ENCODE results near the gene ZXDC.

Gene ZXDC

GRCh38 chr3:126424039-126424717 lies 51.5 kb downstream of the ZXDC start:
- Histone ChIP-seq H3K4me2 (ENCODE audit: low read depth, low read length, poor library complexity, severe bottlenecking) (no peak overlapping the region), H3K36me3 (ENCODE audit: insufficient read depth, low read length) (no peaks in the 10 kb centered on the region), H3K4me1 (ENCODE audit: insufficient read depth, low read length, poor library complexity, severe bottlenecking) (no peaks in the 10 kb centered on the region), H2AFZ (ENCODE audit: low read length) (no peak overlapping the region), H3F3A (ENCODE audit: low read depth) (no peaks in the 10 kb centered on the region), H3K9me2 (replicated peaks; ENCODE audit: low read depth, low read length) (no peaks in the 10 kb centered on the region), H3K27me3 (ENCODE audit: insufficient read depth, low read length, poor library complexity, severe bottlenecking) (no peaks in the 10 kb centered on the region), H3K9me3 (ENCODE audit: insufficient read depth, low read depth, low read length) (peaks cover 13% of the 10 kb centered on the region; the same call in 1 of the 2 replicates), H4K20me1 (ENCODE audit: insufficient read depth, low read length, poor library complexity, severe bottlenecking) (no peaks in the 10 kb centered on the region), H3K79me2 (ENCODE audit: insufficient read depth, low read length) (no peaks in the 10 kb centered on the region), H3K9ac (ENCODE audit: low read depth, low read length, poor library complexity, severe bottlenecking) (no peak overlapping the region), H3K4me3 (ENCODE audit: low read length, poor library complexity, severe bottlenecking) (no peak overlapping the region)
- no peak for TF ChIP-seq EZH2phosphoT487 (IDR thresholded peaks at IDR 0.05; ENCODE audit: borderline replicate concordance)
- TF ChIP-seq CTCF (conservative IDR thresholded peaks at IDR 0.05; ENCODE audit: low read length): no peak

GRCh38 chr3:126423191-126424038 lies 52.3 kb downstream of the ZXDC start:
- no peak overlapping the region for H3K4me2 ChIP-seq (ENCODE audit: low read depth, low read length, poor library complexity, severe bottlenecking)
- no peaks in the 10 kb centered on the region for H3F3A ChIP-seq (ENCODE audit: low read depth)
- H2AFZ ChIP-seq (ENCODE audit: low read length): no peak overlapping the region
- H3K4me1 ChIP-seq (ENCODE audit: insufficient read depth, low read length, poor library complexity, severe bottlenecking): no peaks in the 10 kb centered on the region
- H3K4me3 ChIP-seq (ENCODE audit: low read length, poor library complexity, severe bottlenecking): no peak overlapping the region
- H3K79me2 ChIP-seq (ENCODE audit: insufficient read depth, low read length): no peaks in the 10 kb centered on the region
- H3K27me3 ChIP-seq (ENCODE audit: insufficient read depth, low read length, poor library complexity, severe bottlenecking): no peaks in the 10 kb centered on the region
- TF ChIP-seq EZH2phosphoT487 (IDR thresholded peaks at IDR 0.05; ENCODE audit: borderline replicate concordance) (no peak), CTCF (conservative IDR thresholded peaks at IDR 0.05; ENCODE audit: low read length) (no peak)
- no peaks in the 10 kb centered on the region for H3K36me3 ChIP-seq (ENCODE audit: insufficient read depth, low read length)
- H3K9me2 ChIP-seq (replicated peaks; ENCODE audit: low read depth, low read length): no peaks in the 10 kb centered on the region
- peaks cover 13% of the 10 kb centered on the region; the same call in 1 of the 2 replicates for H3K9me3 ChIP-seq (ENCODE audit: insufficient read depth, low read depth, low read length)
- H4K20me1 ChIP-seq (ENCODE audit: insufficient read depth, low read length, poor library complexity, severe bottlenecking): no peaks in the 10 kb centered on the region
- H3K9ac ChIP-seq (ENCODE audit: low read depth, low read length, poor library complexity, severe bottlenecking): no peak overlapping the region

- Histone ChIP-seq H3K9me2 (replicated peaks; ENCODE audit: low read depth, low read length) (no peaks in the 10 kb centered on the region), H3K27me3 (ENCODE audit: insufficient read depth, low read length, poor library complexity, severe bottlenecking) (no peaks in the 10 kb centered on the region), H3K4me3 (ENCODE audit: low read length, poor library complexity, severe bottlenecking) (no peak overlapping the region), H3F3A (ENCODE audit: low read depth) (no peaks in the 10 kb centered on the region), H3K4me2 (ENCODE audit: low read depth, low read length, poor library complexity, severe bottlenecking) (no peak overlapping the region), H3K9ac (ENCODE audit: low read depth, low read length, poor library complexity, severe bottlenecking) (no peak overlapping the region), H4K20me1 (ENCODE audit: insufficient read depth, low read length, poor library complexity, severe bottlenecking) (no peaks in the 10 kb centered on the region), H2AFZ (ENCODE audit: low read length) (no peak overlapping the region), H3K4me1 (ENCODE audit: insufficient read depth, low read length, poor library complexity, severe bottlenecking) (no peaks in the 10 kb centered on the region), H3K79me2 (ENCODE audit: insufficient read depth, low read length) (no peaks in the 10 kb centered on the region), H3K36me3 (ENCODE audit: insufficient read depth, low read length) (no peaks in the 10 kb centered on the region), H3K9me3 (ENCODE audit: insufficient read depth, low read depth, low read length) (peaks cover 12% of the 10 kb centered on the region; the same call in 1 of the 2 replicates)
- TF ChIP-seq CTCF (conservative IDR thresholded peaks at IDR 0.05; ENCODE audit: low read length) (no peak), EZH2phosphoT487 (IDR thresholded peaks at IDR 0.05; ENCODE audit: borderline replicate concordance) (no peak)
Measured at GRCh38 chr3:126422571-126423091, 53.1 kb downstream of the ZXDC start.

Data from Loucy (cell line).